HepG2 (cell line): ENCODE data around the gene OVOL2. TPM values are rescaled to one million over a fixed set of nuclear protein-coding genes. Genes with fewer than 3 reads are reported as not detected.

ENCODE experiments used
- AKAP8 ChIP-seq: sonication (generic); formaldehyde crosslinking; IDR thresholded peaks from 2 replicates; pipeline ENCODE4 v1.5.1; 2020; ENCODE audit warnings: mild to moderate bottlenecking, missing genetic modification reagents
- CENPT ChIP-seq: sonication (generic); formaldehyde crosslinking; IDR thresholded peaks from 2 replicates; pipeline ENCODE4 v1.8.0; 2022; ENCODE audit warnings: low read depth, mild to moderate bottlenecking, moderate library complexity, missing genetic modification reagents
- GTF3A ChIP-seq: sonication (generic); formaldehyde crosslinking; conservative IDR thresholded peaks from 2 replicates; pipeline ENCODE4 v1.4.0; 2020; ENCODE audit warnings: mild to moderate bottlenecking, missing genetic modification reagents
- PLRG1 ChIP-seq: fragments of 450-650 bp; conservative IDR thresholded peaks from 2 replicates; pipeline ENCODE4 v1.6.1; 2016
- POLR2A ChIP-seq, 2 experiments: IDR thresholded peaks; 2 replicates each; pipeline ENCODE4 v1.6.1; 2011; ENCODE audit warnings: low read depth in 2 of 2, low read length in 2 of 2, mild to moderate bottlenecking in 1 of 2, moderate library complexity in 1 of 2; ENCODE audit not compliant: insufficient read depth in 1 of 2
- SRF ChIP-seq: IDR thresholded peaks from 2 replicates; pipeline ENCODE4 v1.6.1; 2011; ENCODE audit warnings: mild to moderate bottlenecking, low read depth, low read length, moderate library complexity
- THYN1 ChIP-seq: sonication (generic); formaldehyde crosslinking; IDR thresholded peaks from 2 replicates; pipeline ENCODE4 v1.8.1; 2023; ENCODE audit warnings: low read depth, mild to moderate bottlenecking, moderate library complexity, missing genetic modification reagents, borderline replicate concordance
- ZBTB21 ChIP-seq: sonication (generic); formaldehyde crosslinking; IDR thresholded peaks from 2 replicates; pipeline ENCODE4 v1.4.0; 2020; ENCODE audit warnings: missing genetic modification reagents
- ZBTB25 ChIP-seq: IDR thresholded peaks from 2 replicates; pipeline ENCODE4 v1.6.1; 2018; ENCODE audit warnings: missing genetic modification reagents
- ZBTB33 ChIP-seq: sonication (generic); formaldehyde crosslinking; IDR thresholded peaks from 2 replicates; pipeline ENCODE4 v1.4.0; 2020; ENCODE audit warnings: missing genetic modification reagents
- ZBTB40 ChIP-seq, 2 experiments: fragments of 450-650 bp in 1 of 2; sonication (generic) in 1 of 2; formaldehyde crosslinking in 1 of 2; IDR thresholded peaks; 2 replicates each; pipeline versions ENCODE4 v1.6.1 to v1.8.0; 2016 to 2022; ENCODE audit warnings: antibody characterized with exemption in 1 of 2, mild to moderate bottlenecking in 1 of 2, missing genetic modification reagents in 1 of 2
- ZFX ChIP-seq: sonication (generic); formaldehyde crosslinking; IDR thresholded peaks from 2 replicates; pipeline ENCODE4 v1.4.0; 2020; ENCODE audit warnings: mild to moderate bottlenecking, low read depth, missing genetic modification reagents, moderate library complexity
- ZNF251 ChIP-seq: sonication (generic); formaldehyde crosslinking; IDR thresholded peaks from 2 replicates; pipeline ENCODE4 v1.9.0; 2021; ENCODE audit warnings: mild to moderate bottlenecking, missing genetic modification reagents
- ZNF484 ChIP-seq: sonication (generic); formaldehyde crosslinking; IDR thresholded peaks from 2 replicates; pipeline ENCODE4 v1.5.1; 2020; ENCODE audit warnings: mild to moderate bottlenecking, low read depth, missing genetic modification reagents, borderline replicate concordance
- ZNF549 ChIP-seq: sonication (generic); formaldehyde crosslinking; IDR thresholded peaks from 2 replicates; pipeline ENCODE4 v1.5.0; 2020; ENCODE audit warnings: missing genetic modification reagents
- ZNF605 ChIP-seq: sonication (generic); formaldehyde crosslinking; IDR thresholded peaks from 2 replicates; pipeline ENCODE4 v1.8.0; 2022; ENCODE audit warnings: mild to moderate bottlenecking, missing genetic modification reagents
- ZNF792 ChIP-seq: IDR thresholded peaks from 2 replicates; pipeline ENCODE4 v1.6.1; 2016
- polyA plus RNA-seq, 8 experiments: library from polyadenylated mRNA; depleted of rRNA in 3 of 8; stranded (reverse) in 7 of 8; unstranded in 1 of 8; fragments of >200 nt; fragmentation: Illumina TruSeq in 4 of 8; extraction: Trizol in 4 of 8; gene quantifications; 2 replicates each; pipeline versions ENCODE4 v1.2.1 to v1.2.3, GENCODE V29; 2011 to 2016; ENCODE audit warnings: low read depth in 4 of 8, missing spikeins in 1 of 8, mixed read lengths in 1 of 8; ENCODE audit not compliant: insufficient read depth in 1 of 8
- total RNA-seq, 5 experiments: library from RNA; depleted of rRNA; stranded (reverse); fragments of >200 nt; fragmentation: Illumina TruSeq; extraction: Trizol; gene quantifications; 2 replicates each; pipeline ENCODE4 v1.2.3, GENCODE V29; 2016; ENCODE audit warnings: low read depth in 1 of 5

Gene OVOL2
- total and polyA plus RNA-seq, 2 of the 13 experiments (the other 11 are each of a cell fraction or from before 2014, with no cell fraction given), result 0.20 to 0.31 TPM

DNA sequence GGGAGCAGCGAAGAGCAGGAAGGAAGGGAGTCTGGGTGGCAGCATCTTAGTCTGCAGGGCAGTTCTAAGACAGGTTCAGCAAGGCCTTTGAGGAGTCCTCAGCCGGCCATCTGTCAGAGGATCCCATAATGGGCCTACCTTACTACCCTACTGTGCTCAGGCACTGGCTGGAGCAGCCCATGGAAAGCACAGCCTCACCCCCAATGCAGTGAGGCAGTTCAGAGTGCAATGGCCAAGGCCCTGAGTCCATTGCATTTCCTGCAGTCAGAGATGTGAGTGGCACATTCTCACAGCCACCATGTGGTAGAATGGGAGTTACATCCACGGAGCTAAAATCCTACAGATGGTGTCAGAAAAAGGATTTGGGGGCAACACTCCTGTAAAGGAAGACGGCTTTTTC lies 19.4 kb upstream of the OVOL2 start (continued):
- TF ChIP-seq ZBTB40 (IDR thresholded peaks at IDR 0.05), result no peak
- no peak for TF ChIP-seq ZBTB40 (CRISPR knock-in tag; IDR thresholded peaks at IDR 0.05)
- peak; percentile 24; the same call in 1 of the 2 replicates for TF ChIP-seq ZFX (CRISPR knock-in tag)
- no peak for TF ChIP-seq THYN1 (CRISPR knock-in tag)
- TF ChIP-seq ZNF605 (CRISPR knock-in tag), result no peak
- no peak for TF ChIP-seq PLRG1
- TF ChIP-seq POLR2A (IDR thresholded peaks at IDR 0.05; ENCODE audit: insufficient read depth in 1 of 2, low read depth in 2 of 2, low read length in 2 of 2), result no peak
- no peak for TF ChIP-seq ZBTB25
- TF ChIP-seq SRF, result no peak
- no peak for TF ChIP-seq CENPT
- TF ChIP-seq ZBTB21, result no peak
- TF ChIP-seq ZNF251 (CRISPR knock-in tag), result no peak
- TF ChIP-seq ZNF792 (CRISPR knock-in tag), result no peak
- TF ChIP-seq ZNF484 (CRISPR knock-in tag), result peak; percentile 94; the same call in 1 of the 2 replicates
- TF ChIP-seq GTF3A (CRISPR knock-in tag), result no peak
- TF ChIP-seq ZBTB33, result no peak
- TF ChIP-seq ZNF549 (CRISPR knock-in tag), result 0 out of 2 replicates have a peak, but pooled peaks have one; percentile 62
- TF ChIP-seq AKAP8, result no peak
